Measurements from ENCODE around the gene PEAK1.

Gene PEAK1

GRCh38 chr15:77311618-77312398 is 108.1 kb downstream of the PEAK1 start:
- no peak overlapping the region for H2AFZ ChIP-seq (ENCODE audit: low read depth)
- no peaks in the 10 kb centered on the region for H3K79me2 ChIP-seq (ENCODE audit: insufficient read depth, low read depth)
- H3K4me2 ChIP-seq: no peak overlapping the region
- H3K27ac ChIP-seq: no peak overlapping the region
- H3K4me1 ChIP-seq (ENCODE audit: low read depth, poor library complexity, severe bottlenecking): peaks cover 26% of the 10 kb centered on the region
- H3K4me3 ChIP-seq (IDR thresholded peaks at IDR 0.05; ENCODE audit: insufficient read depth, low read depth, low read length): no peak overlapping the region
- H3K27me3 ChIP-seq (ENCODE audit: insufficient read depth, low read depth): no peaks in the 10 kb centered on the region
- H4K20me1 ChIP-seq (ENCODE audit: insufficient read depth): no peaks in the 10 kb centered on the region
- H3K36me3 ChIP-seq (ENCODE audit: insufficient read depth): no peaks in the 10 kb centered on the region
- no peak overlapping the region for H3K9ac ChIP-seq
- TF ChIP-seq CTCF (conservative IDR thresholded peaks at IDR 0.05; ENCODE audit: low read depth, low read length): no peak

GRCh38 chr15:77311020-77311419 is 108.9 kb downstream of the PEAK1 start:
- peak overlapping the region; percentile 37; the same call in 1 of the 2 replicates for H3K4me2 ChIP-seq
- H3K27me3 ChIP-seq (ENCODE audit: insufficient read depth, low read depth): no peaks in the 10 kb centered on the region

GRCh38 chr15:77309392-77309791 is 110.5 kb downstream of the PEAK1 start:
- no peaks in the 10 kb centered on the region for H3K27me3 ChIP-seq (ENCODE audit: insufficient read depth, low read depth)
- no peak overlapping the region for H3K9ac ChIP-seq
- H4K20me1 ChIP-seq (ENCODE audit: insufficient read depth): no peaks in the 10 kb centered on the region
- peaks cover 26% of the 10 kb centered on the region for H3K4me1 ChIP-seq (ENCODE audit: low read depth, poor library complexity, severe bottlenecking)
- no peaks in the 10 kb centered on the region for H3K79me2 ChIP-seq (ENCODE audit: insufficient read depth, low read depth)
- H3K36me3 ChIP-seq (ENCODE audit: insufficient read depth): no peaks in the 10 kb centered on the region
- no peak overlapping the region for H3K27ac ChIP-seq
- no peak for TF ChIP-seq CTCF (conservative IDR thresholded peaks at IDR 0.05; ENCODE audit: low read depth, low read length)
- no peak overlapping the region for H2AFZ ChIP-seq (ENCODE audit: low read depth)
- H3K4me2 ChIP-seq: peak overlapping the region; percentile 37; the same call in 1 of the 2 replicates
- no peak overlapping the region for H3K4me3 ChIP-seq (IDR thresholded peaks at IDR 0.05; ENCODE audit: insufficient read depth, low read depth, low read length)

More at GRCh38 chr15:77311020-77311419, 108.9 kb downstream of the PEAK1 start:
- no peak for TF ChIP-seq CTCF (conservative IDR thresholded peaks at IDR 0.05; ENCODE audit: low read depth, low read length)
- Histone ChIP-seq H3K4me1 (ENCODE audit: low read depth, poor library complexity, severe bottlenecking) (peaks cover 26% of the 10 kb centered on the region), H3K9ac (no peak overlapping the region), H3K79me2 (ENCODE audit: insufficient read depth, low read depth) (no peaks in the 10 kb centered on the region), H2AFZ (ENCODE audit: low read depth) (no peak overlapping the region), H4K20me1 (ENCODE audit: insufficient read depth) (no peaks in the 10 kb centered on the region), H3K27ac (no peak overlapping the region), H3K4me3 (IDR thresholded peaks at IDR 0.05; ENCODE audit: insufficient read depth, low read depth, low read length) (no peak overlapping the region), H3K36me3 (ENCODE audit: insufficient read depth) (no peaks in the 10 kb centered on the region)

GRCh38 chr15:77305953-77306352 is 114.0 kb downstream of the PEAK1 start:
- Histone ChIP-seq H2AFZ (ENCODE audit: low read depth) (no peak overlapping the region), H3K4me2 (no peak overlapping the region), H4K20me1 (ENCODE audit: insufficient read depth) (no peaks in the 10 kb centered on the region), H3K4me3 (IDR thresholded peaks at IDR 0.05; ENCODE audit: insufficient read depth, low read depth, low read length) (no peak overlapping the region), H3K79me2 (ENCODE audit: insufficient read depth, low read depth) (no peaks in the 10 kb centered on the region), H3K27me3 (ENCODE audit: insufficient read depth, low read depth) (no peaks in the 10 kb centered on the region), H3K27ac (no peak overlapping the region), H3K36me3 (ENCODE audit: insufficient read depth) (no peaks in the 10 kb centered on the region), H3K4me1 (ENCODE audit: low read depth, poor library complexity, severe bottlenecking) (peaks cover 24% of the 10 kb centered on the region), H3K9ac (no peak overlapping the region)
- no peak for TF ChIP-seq CTCF (conservative IDR thresholded peaks at IDR 0.05; ENCODE audit: low read depth, low read length)

Data from KMS-11 (cell line).